HTERT RPE-1 (cell line): ENCODE results near the gene GAS1.

Experiments used
- in situ Hi-C: fragments of 300-500 bp; cut with MboI; formaldehyde crosslinking; loops from 4 replicates; pipeline ENCODE4 v1.14.3; 2020; ENCODE audit warnings: low sequenced_read_pairs

GAS1 gene

DNA sequence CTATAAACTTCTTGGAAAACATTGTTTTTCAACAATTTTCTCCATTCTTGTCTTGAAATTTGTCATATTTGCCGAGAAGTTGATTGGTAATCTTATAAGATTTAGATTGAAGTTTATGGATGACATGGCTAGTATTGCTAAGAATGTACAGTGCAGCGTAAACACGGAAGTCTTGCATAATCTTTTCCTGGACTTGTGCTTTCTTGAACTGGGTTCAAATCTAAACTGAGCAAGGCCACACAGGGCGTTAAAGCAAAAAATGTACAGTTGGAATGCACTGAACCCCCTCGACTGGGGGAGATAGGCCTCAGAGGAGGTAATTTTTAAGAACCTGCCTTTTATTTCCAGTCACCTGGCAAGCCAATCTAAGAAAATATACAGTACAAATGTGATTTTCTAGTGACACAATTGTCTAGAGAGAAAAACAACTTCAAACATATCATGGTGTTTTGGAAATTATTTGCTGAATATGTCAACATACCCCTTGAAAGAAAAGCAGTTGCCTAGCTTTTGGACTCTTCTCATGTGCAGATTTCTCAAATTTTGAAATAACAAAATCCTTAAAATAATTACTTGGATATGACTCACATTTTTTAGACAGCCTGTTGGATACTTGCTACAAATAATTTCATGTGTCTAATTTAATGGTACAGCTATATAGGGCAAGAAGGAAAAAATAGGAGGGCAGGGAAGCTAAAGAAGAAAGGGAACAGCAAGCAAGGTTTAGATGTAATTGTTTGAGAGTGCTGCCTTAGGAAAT lies 18.5 kb upstream of the GAS1 start:
- in situ Hi-C loops: no loop called here

DNA sequence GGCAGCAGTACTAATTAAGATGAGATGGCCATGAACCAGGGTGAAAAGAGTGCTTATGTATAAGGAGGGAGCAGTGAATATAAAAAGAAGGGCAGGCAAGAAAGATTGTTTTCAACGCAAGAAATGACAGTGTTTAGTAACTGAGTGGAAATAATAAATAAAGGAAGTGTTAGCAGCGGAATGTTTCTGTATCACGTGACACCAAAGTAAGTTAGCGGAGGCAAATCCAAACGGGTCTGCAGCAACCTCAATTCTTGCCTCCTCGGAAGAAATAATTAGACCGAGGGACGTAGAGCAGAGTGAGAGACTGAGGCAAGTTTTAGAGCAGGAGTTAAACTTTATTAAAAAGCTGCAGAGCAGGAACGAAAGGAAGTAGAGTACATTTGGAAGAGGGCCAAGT lies 15.4 kb upstream of the GAS1 start:
- in situ Hi-C loops: no loop called here

DNA sequence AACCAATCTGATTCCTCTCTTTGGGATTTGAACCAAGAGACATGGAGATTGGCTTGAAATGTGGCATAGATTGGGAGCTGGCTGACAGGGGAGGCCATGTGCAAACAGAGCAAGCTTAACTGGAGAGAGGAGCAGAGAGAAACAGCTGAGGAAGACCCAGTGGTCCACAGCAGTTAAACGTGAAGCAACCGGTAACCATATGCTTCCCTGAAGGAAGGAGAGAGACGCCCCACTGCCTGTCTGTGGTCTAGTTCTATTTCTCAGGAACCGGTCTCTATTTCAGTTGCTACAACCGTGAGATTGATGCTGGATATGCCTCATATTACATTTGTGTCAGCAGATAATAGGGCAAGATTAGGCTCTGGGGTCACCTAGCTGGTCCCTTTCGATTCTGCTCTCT lies 13.6 kb upstream of the GAS1 start:
- in situ Hi-C loops: no loop called here

DNA sequence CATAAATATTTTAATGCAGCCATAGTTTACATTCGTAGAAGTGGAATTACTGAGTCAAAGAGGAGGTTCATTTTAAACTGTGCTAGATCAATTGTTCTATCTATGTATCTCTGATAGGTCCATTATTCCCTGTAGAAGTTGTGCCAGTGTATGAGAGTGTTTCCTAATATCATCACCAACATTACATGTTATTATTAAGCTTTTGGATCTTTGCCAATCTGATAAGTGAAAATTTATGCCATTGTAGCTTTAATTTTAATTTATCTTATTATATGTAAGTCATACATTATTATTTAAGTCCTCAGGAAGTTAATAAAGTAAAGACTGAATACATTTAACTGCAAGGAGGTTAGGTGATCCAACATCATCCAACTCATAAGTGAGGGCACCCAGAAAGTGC lies 10.9 kb upstream of the GAS1 start:
- in situ Hi-C loops: no loop called here

DNA sequence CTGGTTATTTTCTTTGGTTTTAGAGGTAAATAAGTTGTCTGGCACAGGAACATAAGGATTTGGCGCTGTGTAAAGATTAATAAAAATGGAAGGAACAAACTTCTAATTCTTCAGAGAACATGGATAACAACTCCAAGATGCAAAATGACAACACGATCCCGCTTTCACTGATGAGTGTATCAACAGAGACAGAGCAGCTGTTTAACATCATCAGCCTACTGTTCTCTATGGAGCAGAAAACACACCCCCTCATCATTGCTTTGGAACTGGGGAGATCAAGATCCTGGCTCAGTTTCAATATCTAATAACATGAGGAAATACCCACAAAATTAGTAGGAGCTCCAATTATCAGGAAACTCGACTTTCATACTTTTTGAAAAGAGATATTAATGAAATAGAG lies 8.3 kb upstream of the GAS1 start:
- in situ Hi-C loops: no loop called here

DNA sequence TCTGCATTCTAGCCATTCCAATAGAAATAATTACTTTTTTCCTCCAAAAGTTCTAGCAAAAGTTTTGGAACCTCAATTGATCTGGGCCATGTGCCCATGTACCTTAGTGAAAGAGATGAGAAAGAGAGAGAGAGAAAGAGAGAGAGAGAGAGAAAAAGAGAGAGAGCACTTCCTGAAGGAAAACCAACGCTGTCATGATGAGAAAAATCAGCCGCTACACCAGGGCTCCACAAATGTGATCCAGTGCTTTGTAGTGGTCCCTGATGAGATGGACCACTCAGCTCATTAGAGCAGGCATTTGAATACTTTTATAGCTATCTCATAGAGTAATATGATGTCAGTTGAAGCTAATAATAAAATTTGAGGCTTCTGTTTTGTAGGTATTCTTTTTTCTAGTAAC lies 7.7 kb upstream of the GAS1 start:
- in situ Hi-C loops: no loop called here

DNA sequence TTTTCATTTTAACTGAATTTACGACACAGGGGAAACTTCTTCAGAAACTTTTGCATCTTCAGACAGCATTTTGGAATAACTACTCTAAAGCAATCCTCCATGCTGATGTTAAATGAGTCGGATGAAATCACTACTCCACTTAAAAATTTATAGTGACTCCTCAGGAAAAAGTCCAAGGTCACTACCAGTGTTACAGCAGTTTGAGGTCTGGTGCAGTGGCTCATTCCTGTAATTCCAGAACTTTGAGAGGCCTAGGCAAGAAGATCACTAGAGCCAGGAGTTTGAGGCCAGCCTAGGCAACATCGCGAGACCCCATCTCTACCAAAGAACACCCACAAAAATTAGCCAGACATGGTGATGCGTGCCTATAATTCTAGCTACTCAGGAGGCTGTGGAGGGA lies 5.9 kb upstream of the GAS1 start:
- in situ Hi-C loops: no loop called here

DNA sequence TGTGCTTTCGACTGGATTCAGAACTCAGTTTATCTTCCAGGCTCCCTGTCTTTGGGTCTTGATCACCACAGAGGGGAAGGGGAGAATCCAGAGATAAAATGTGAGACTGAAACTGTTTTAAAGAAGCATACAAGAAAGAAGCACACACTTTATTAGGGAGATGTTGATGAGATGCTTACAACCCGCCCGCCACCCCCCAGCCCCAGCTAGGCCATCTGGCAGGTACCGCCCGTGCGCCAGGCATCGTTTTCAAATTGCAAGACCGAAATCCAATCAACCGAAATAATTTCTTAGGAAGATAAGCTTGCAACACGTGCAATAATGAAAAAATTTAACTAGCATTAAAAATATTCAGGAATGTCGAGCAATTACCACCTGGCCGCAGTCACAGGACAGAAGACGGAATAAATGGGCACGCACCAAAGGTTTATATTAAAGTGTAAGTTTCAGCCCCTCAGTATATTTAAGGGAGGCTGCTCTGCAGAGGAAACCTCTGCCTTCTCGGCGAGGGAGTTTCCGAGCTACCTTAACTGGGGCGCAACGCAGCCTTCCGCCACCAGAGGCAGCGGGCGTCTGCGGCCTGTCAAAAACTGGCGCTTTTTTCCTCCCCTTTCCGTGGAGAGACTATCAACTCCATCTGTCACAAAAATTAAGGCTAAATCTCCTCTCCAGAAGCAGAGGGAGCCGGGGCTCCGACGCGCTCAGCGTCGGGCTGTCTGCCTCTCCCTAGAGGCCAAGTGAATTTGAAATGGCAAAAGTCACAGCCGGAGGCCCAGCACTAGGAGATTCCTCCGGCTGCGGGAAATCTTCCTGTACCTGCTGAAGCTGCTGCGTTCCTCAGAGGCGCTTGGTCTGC lies 996 bp upstream of the GAS1 start:
- in situ Hi-C loops: no loop called here

DNA sequence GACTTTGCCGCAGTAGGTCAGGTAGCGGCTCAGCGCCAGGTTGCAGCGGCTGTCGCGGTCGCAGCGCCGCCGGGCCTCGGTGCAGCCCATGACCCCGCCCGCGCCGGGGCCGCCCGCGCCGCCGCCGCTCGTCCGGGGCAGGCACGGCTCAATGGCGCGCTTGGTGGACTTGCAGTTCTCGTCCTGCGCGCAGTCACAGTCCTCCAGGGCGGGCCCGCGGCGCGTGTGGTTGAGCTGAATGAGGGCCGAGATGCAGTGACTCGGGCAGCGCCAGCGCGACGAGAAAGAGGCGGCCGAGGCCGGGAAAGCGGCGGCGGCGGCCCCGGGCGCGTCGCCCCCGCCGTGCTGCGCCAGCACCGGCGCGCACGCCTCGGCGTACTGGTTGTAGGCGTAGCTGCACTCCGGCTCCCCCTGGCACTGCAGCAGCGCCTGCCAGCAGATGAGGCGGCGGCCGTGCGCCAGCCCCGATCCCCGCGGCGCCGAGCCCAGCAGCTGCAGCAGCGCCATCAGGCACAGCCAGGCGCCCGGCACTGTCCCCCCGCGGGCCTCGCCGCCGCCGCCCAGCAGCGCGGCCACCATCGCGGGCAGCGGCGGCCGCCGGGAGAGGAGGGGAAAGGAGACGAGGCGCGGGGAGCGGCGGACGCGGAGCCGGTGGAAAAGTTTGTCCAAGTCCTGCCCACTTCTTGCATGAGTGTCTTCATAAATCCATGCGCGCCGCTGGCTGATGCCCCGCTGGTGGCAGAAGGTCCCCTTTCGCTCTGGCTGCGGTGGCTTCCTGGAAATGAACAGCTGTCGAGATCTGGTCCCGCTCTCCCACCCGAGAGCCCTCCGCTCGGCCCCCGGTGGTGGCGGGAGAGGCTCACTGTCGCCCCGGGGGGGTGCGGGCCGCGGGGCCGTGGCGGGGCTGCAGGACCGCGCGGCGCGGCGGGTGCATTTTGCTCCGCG lies 833 bp downstream of the GAS1 start:
- in situ Hi-C loops: no loop called here

DNA sequence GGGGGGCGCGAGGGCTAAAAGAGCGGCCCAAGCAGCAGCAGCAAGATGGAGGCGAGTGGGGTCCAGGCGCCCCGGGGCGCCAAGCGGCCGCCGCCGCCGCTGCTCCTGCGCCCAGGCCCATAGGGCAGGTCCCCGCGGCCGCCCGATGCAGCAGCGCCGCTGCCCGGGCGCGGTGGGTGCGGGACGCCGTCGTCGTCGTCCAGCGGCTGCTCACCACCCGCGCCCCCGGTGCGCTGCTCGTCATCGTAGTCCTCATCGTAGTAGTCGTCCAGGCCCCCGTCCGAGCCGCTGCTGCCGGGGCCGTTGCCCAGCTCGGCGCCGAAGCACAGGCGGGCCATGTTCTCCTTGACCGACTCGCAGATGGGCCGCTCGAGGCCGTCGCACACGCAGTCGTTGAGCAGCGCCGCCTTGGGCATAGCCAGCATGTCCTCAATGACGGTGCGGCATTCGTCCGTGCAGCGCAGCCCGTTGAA lies 1.5 kb downstream of the GAS1 start:
- in situ Hi-C loops: no loop called here

DNA sequence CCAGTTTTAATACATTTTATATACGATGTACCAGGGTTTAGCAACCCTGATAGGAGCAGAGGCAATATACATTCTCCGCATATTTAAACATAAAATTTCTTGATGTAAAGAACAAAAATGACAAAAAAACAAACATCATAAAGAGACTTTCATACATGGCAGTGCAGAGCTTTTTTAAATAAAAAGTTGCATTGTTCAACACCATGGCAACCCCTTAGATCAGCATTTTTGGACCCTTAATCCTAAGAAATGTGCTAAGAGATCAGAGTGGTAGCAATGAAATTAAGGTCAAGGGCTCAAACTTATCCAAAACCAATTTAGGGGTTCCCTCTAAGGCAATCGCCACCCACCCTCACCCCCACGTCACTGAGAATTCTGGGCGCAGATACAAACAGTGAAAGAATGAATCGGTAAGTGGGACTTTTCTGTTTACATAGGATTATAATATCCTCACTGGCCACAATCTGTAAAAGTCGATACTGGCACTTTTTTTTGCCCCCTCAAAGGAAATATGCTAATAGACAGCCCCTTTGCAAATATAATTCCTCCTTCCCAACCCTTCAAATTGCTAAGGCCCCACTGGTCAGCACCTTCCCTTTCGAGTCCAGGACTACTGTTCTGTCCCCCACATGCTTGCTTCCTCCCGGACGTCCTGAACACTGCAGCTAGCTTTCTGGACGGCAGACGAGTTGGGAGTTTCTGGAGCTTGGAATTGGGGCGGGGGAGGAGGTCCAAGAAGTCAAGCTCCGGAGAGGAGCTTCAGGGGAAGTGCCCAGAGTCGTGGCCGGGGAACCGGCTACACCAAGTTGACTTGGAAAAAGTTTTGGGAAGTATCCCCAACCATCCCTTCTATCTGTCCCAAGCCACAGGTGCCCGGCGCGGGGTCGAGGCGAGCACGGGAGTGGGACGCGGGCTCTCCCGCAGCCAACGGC lies 2.2 kb downstream of the GAS1 start:
- in situ Hi-C loops: no loop called here

DNA sequence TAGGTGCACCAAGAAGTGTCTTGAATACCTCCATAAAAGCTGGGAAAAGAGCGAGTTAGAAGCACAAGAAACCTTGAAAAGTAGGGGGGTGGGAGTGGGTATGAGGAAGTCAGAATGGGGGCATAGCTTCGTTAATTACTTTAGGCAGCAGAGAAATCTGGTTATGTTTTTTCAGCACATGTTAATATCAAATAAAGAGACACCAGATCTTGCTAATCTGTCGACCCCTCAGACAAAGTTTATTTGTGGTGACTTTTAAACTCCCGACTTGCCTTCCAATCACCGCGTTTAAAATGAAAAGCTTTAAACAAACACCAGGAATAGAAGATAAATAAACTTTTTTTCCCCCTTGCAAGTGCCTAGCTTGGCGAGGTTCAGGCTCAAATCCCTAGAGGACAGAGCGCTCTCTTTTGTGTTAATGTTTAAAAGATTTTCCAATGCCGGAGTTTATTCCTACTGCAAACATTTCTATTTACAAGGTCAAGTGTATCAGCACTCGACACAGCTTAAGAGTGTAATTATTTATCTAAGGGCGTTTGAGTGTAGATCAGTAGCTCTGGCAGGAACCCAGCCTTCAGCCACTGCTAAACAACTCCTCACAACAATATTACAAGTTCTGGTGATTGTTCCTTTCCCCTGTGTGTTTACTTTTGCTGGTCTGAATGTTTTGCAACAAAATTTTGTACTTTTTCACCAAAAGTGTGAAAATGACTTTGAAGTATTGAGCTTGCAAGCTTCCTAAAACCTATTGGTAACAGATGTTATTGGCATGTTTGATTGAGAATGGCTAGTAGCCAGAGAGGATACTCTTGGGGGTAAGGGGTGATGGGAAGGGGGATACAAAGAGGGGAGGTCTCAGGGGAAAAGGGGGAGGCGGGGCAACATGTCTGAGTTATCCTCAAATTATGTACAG lies 3.8 kb downstream of the GAS1 start:
- in situ Hi-C loops: no loop called here

DNA sequence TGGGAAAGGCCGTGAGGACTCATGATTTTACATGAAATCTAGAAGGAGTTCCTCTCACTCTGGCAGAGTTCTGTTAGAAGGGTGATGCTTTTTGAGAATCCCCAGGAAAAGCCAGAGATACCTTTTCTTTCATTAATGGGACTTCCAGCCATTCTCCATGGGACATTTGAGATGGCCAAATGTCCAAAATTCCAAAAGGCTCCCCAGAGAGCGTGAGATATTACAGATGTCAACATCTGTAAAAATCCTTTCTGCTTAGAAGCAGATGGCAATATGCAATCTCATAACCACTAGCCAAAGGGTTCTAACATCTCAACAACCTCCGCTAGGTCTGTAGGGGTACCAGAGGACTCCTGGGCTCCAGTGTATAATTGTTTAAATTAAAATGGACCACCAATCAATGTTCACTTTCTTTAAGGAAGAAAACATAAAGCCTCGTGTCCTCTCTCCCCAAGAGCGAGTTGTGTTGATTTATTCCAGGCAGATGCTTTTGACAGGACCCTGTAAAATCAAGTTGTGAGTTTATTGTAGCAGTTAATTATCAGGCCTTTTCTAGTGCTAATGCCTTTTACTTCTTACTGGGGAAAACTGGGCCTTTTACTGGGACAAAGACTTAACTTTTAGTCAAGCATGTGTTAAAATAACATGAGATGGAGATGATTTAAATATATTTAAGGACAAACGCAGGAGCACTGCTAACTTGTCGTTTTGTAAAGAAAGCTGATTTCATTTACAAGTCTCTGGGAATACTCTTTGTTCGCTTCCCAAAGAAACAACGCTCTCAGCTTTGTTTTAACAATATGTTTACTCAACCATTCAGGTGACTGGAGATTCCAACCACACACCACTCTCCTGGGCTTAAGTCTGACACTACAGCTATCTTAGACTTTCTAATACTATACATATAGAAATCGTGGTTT lies 4.8 kb downstream of the GAS1 start:
- in situ Hi-C loops: no loop called here

DNA sequence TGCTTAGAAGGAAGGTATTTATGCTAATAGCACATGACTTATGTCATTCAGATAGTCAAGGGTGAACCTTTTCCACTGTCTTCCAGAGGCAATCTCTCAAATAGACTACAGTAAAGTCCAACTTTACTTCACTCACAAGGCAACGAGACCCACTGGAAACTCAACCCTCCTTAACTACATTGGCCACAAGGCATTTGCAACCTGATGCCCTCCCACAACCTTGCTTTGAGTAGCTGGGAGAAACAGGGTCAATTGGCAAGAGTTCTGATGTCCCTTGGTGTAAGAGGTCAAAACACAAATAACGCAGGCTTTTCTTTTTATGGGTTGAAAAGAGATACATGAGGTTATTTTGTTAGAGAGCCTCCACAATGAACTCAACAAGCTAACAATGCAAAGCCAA lies 6.1 kb downstream of the GAS1 start:
- in situ Hi-C loops: no loop called here

DNA sequence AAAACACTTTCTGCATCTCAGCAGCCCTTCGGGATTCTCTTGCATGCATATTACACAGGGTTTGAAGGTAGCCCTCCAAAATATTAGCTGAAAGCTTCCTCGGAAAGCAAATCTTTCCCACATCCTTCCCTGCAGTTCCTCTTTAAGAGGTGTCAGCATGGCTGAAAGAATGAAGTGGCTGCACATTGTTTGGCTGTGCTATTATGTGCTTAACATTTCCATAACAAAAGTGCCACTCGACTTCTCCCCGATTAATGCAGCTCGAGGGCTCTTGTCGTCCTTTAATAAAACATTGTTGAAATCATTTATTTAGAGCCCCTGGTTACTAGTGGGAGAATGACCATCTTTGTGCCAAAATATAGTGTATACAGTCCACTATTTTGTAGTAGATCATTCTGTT lies 6.5 kb downstream of the GAS1 start:
- in situ Hi-C loops: no loop called here

DNA sequence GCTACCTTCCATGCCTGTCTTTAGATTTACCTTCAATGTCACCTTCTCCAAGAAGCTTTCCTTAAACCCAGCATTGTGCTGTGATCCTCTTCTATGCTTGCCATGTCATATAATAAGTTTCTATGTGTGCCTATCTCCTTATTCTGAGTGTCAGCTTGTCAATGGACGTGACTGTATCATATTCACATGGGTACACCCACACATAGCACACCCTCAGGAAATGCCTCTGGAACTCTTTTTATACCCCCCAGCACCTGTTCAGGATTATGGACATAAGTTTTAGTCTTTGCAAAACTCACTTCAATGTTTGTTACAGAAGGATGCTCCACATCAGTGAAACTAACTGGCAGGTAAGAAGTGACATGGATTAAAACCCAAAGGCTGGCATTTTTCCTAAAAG lies 7.4 kb downstream of the GAS1 start:
- in situ Hi-C loops: no loop called here

DNA sequence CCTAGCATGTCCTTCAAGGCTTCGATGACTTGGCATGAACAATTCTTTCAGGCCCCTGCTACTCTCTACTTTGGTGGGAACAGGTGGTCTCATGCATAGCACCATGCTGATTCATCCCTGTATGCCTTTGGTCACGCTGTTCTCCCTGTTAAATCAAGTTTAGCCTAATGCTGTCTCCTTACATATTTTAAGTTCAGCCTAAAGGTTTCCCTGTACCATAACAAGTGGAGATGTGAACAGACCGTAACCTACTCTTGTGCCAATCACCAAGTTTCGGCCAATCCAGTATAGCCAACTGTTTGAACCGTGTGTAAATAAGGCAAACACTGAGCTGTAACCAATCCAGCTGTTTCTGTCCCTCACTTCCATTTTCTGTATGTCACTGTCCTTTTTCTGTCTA lies 8.0 kb downstream of the GAS1 start:
- in situ Hi-C loops: no loop called here

DNA sequence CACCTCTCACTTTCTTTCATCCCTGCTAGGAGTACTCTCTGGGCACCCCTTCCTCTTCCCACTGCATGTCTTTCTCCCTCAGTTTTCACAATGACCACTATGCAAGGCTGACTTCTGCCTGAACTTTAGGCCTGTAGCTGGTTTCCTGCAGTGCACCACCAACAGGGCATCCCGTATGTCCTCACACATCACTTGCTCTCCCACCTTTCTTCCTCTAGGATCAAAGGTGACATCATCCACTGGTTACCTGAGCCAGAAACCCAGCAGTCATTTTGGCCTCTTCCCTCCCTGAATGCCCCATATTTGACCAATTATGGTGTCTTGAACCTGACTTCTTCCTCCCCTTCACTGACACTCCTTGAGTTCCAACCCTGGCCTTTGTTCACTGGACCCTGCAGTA lies 8.5 kb downstream of the GAS1 start:
- in situ Hi-C loops: no loop called here
